Effector CD8-positive, alpha-beta T cell (primary cell): ENCODE data around the gene SLC13A5.
A peak's percentile ranks its signal among the peaks of the same experiment; 100 is the strongest.
"Not testable (repeated sequence)": the region's sequence is repeated elsewhere in the genome, so short reads cannot be mapped to it uniquely, and the experiment has no call there.

Source experiments
- DNase-seq: peaks from one replicate; lab custom pipeline; 2025; lab: John Stamatoyannopoulos, UW
- total RNA-seq, 4 experiments: gene quantifications; one replicate each; lab custom pipeline; 2026; lab: John Stamatoyannopoulos, UW

SLC13A5 gene
- total RNA-seq, result 0 to 0.12 (median 0) reads per million in 4 experiments

GRCh38 chr17:6713130-6713917, at the start of gene SLC13A5:
SLC13A5 (minus strand) TSS chr17:6713369; CDS start chr17:6713333, 36 bp downstream.
- DNase-seq, result no peak

GRCh38 chr17:6761779-6762178, 48.6 kb upstream of the SLC13A5 start:
- DNase-seq, result no peak

DNA sequence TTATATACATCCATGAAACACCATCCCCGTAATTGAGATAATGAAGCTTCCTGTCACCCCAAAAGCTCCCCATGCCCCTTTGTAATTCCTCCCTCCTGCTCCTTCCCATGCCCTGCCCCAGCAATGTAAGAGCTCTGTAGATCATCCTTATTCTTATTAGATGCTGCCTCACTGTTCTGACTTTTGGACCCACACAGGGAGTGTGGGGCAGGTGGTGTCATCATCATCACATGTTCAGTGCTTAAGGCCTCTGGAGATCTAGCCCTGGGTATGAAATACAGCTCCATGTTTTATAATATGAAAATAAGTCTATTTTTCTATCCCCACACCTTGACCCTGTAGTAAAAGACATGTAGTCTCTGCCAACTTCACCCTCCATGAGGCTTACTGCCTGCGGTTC, 44.6 kb upstream of the SLC13A5 start:
- no peak for DNase-seq

DNA sequence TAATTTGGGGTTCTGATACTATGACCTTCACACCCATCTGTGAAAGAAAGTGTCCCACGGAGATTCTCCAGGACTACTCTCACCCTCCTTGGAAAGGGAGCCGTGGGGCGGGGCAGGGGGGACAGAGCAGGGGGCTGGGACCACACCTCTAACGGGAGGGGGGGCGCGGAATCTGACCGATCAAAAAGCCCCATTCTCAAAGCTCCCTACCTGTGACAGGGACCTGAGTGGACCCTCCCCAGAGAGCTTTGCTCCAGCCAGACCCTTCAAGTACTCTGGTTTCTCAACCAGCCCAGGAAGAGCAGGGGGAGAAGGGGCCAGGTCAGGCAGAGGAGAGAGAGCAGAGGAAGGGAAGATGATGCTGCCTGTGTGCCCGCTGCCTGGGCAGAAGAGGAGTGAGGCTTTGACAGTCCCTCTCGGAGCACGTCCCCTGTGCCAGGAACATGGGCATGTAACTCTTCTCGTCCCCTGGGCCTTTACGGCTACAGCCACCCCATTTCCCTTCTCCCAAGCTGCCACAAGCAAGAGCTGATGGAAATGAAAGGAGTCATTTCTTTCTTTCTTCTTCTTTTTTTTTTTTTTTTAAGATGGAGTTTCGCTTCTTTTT, 43.4 kb upstream of the SLC13A5 start:
- DNase-seq, result no peak

DNA sequence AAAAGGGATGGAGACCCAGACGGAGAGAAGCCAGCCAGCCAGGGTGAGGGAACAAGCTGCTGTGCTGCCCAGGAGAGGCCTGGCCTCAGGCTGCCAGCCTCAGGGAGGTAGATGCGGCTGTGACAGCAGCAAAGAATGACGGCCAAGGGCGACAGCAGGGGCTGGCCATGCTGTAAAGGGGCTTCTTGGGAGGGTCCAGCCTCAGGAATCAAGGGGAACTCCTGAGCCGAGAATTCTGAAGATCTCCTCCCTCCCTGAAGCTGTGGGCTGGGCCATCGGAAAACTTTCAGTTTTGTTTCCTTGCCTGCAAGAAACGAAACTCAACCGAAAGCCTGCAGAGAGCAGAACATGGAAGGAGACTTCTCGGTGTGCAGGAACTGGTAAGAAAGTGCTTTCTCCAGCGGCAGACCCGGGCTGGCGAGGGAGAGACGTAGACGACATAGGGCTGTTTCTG, 42.6 kb upstream of the SLC13A5 start, which contains the start of gene XAF1:
TSS of gene XAF1 (plus strand) at position 316 of the 454 bp plus-strand sequence. CDS start at position 349, 33 bp downstream.
- DNase-seq, result peak; percentile 13

DNA sequence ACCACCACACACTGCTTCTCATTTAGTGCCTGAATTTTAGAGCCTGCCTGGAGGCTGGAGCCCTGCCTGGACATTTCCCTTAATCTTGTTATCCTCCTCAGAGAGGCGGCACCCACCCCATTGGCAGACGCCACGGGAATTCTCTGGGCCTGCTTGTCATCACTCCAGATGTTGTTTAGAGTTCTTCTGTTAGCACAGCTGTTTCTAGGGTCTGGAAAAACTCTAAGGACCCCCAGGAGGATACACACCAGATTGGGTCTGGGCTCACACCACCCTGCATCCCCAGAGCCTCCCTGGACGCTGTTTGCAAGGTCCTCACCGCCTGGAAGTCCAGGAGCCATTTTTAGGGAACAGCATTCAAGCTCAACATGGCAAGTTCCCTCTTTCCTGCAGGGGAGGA, 42.1 kb upstream of the SLC13A5 start:
- no peak for DNase-seq

DNA sequence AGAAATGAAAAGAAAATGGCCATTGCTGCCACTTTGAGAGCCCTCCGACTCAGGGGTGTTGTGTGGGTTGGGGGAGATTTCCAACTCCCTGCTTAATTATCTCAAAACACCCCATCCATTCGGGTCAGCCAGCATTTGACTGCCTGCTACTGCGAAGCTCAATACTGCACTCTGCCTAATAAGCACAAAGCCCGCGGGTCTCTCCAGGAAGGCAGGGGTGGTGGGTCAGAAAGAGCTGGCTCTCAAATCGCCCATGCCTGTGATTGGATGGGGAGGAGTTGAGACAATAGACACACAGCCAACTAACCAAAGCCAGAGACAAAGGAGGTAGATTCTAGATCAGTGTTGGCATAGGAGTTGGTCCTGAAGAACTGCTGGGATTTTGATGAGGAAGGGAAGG, 40.4 kb upstream of the SLC13A5 start:
- DNase-seq, result no peak

- DNase-seq, result peak; percentile 6
These were observed 39.9 kb upstream of the SLC13A5 start for GRCh38 chr17:6753006-6753445.

GRCh38 chr17:6752068-6752909, 39.1 kb upstream of the SLC13A5 start:
- no peak for DNase-seq

DNA sequence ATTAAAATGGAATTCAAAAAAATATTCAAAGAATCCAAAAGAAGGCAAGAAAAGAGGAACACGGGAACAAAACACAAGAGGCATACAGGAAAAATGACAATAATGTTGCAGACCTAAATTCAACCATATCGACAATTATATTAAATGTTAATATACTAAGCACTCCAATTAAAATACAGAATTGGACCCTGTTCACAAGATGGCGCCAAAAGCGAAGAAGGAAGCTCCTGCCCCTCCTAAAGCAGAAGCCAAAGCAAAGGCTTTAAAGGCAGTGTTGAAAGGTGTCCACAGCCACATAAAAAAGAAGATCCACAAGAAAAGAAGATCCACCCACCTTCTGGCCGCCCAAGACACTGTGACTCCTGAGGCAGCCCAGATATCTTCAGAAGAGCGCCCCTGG, 36.4 kb upstream of the SLC13A5 start:
- DNase-seq, result no peak

DNA sequence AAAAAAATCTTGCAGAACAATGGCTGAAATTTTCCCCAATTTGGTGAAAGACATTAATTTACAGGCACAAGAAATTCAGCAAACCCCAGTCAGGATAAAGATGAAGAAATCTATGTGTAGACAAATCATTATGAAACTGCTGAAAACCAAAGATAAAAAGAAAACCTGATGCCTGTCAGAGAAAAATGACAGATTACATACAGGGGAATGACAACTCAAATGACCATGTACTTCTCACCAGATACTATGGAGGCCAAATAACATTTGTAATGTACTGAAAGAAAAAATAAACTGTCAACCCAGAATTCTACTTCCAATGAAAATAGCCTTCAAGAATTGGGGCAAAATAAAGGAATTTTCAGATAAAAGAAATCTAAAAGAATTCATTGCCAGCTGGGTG, 35.4 kb upstream of the SLC13A5 start:
- no peak for DNase-seq

DNA sequence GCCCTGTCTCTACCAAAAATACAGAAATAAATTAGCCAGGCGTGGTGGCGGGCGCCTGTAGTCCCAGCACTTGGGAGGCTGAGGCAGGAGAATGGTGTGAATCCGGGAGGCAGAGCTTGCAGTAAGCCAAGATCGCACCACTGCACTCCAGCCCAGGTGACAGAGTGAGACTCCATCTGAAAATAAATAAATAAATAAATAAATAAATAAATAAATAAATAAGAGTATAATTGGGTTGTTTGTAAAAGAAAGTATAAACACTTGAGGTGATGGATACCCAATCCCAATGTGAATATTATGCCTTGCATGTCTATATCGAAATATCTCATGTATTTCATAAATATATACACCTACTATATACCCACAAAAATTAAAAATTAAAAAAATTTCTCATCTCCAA, 33.5 kb upstream of the SLC13A5 start:
- DNase-seq, result not testable (repeated sequence)

GRCh38 chr17:6729531-6729930, 16.4 kb upstream of the SLC13A5 start:
- no peak for DNase-seq

- DNase-seq, result no peak
These were observed 10.8 kb upstream of the SLC13A5 start for GRCh38 chr17:6724009-6724408.

GRCh38 chr17:6721744-6722143, 8.6 kb upstream of the SLC13A5 start:
- no peak for DNase-seq

DNA sequence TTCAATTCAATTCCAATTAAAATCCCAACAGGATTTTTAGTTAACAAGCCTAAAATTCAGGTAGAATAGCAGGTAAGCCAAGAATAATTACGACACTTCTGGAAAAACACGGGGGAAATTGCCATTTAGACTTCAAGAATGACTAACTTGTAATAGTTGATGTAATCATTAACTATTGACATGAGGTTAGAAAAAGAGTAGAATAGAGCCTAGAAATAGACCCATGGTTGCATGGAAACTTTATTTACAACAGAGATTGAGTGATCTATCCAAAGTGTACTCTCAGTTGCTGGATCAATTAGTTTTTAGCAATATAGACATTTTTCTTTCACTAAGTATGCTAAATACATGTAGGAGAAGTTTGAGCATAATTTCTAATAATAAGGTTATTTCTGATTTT, 3.6 kb upstream of the SLC13A5 start:
- DNase-seq, result no peak

DNA sequence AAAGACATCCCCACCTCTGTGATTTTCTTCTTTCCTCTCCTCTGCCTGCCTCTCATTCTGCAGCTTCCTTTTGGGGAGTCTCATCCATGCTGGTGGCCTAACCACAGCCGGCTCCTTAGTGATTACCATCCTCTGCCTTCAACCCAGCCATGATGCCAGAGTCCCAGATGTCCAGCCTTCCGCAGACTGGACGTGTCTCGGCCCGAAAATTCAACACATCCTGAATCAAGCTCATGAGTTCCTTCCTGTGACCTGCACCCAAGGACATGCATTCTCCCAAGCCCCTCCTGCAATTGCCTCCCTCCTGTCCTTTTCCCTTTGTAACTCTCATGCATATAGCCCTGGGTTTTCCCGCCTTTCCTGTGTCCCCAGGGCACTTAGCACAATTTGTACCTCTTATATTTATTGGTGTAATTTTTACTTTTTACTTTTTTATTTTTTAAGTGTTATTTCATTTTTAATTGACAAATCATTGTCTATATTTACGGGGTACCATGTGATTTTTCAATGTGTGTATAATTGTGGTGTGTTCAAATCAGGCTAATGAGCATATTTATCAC, 1.2 kb upstream of the SLC13A5 start:
- DNase-seq, result no peak

- DNase-seq, result no peak
These were observed 726 bp upstream of the SLC13A5 start for GRCh38 chr17:6713918-6714271.

- no peak for DNase-seq
These were observed 377 bp downstream of the SLC13A5 start for GRCh38 chr17:6712854-6713129.

DNA sequence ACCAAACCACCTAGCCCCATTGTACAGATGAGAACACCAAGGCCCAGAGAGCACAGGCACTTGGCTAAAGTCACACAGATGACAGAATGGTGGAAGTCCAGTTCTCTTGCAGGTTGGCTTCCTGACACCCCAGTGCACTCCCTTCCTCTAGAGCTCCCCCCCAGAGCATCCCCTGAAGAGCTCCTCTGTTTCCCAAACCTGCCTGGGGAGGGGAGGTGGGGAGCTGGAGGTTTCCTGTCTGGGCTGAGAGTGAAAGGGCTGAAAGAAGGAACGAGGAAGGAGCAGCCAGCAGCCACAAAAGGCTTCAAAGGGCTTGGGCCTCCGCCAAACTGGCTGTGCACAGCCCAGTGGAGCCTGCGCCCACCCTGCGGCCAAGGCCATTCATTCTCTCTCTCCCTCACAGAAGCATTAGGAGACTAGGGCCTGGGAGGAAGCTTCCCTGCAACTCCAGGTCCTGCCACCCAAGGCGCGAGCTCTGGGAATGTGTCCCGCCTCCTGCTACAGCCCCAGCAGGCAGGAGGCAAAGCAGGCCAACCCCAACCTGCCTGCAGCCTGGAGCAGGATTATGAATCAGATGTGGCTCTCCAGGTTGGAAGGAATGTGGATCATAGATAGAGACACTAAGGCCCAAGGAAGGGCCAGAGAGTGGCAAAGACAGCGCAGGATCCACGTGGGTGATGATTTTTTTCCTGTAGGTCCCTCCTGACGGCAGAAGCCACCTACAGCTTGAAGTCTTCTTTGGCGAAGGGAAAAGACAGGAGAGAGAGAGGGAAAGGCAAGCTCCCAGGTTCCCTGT, 913 bp downstream of the SLC13A5 start:
- DNase-seq, result no peak

- no peak for DNase-seq
These were observed 1.5 kb downstream of the SLC13A5 start for GRCh38 chr17:6711681-6712057.
